ENCODE results near the gene CUL4A.

GRCh38 chr13:113170511-113170910, 38.9 kb upstream of the CUL4A start:
- TF ChIP-seq CTCF (IDR thresholded peaks at IDR 0.05; ENCODE audit: insufficient read depth, low read length, poor library complexity, severe bottlenecking), result no peak
- TF ChIP-seq EZH2phosphoT487 (conservative IDR thresholded peaks at IDR 0.05; ENCODE audit: low read length), result no peak

Data from SU-DHL-6 (cell line).